GM23338 (cell line): Measurements from ENCODE around the gene ANTXR1. TPM values are rescaled to one million over a fixed set of nuclear protein-coding genes. Genes with fewer than 3 reads are reported as not detected.

Experiments
- ATAC-seq: fragments of 200-7000 bp; cut with Tn5 transposase; 3 replicates; pipeline ENCODE4 v1.9.1; 2020
- DNase-seq: peaks from one replicate; pipeline ENCODE4 v3.0.0-alpha.2; 2015; ENCODE audit warnings: low spot score
- H2AFZ ChIP-seq: fragments of 200-600 bp; sonication (generic); 2 replicates; pipeline ENCODE4 v1.8.0; 2016; ENCODE audit warnings: antibody characterized with exemption, mild to moderate bottlenecking, moderate library complexity
- H3F3A ChIP-seq: fragments of 200-600 bp; sonication (generic); replicated peaks from 2 replicates; pipeline ENCODE4 v1.8.0; 2017; ENCODE audit warnings: antibody characterized with exemption, mixed run types, low read depth
- H3K27ac ChIP-seq: fragments of 200-600 bp; sonication (generic); 2 replicates; pipeline ENCODE4 v1.6.1; 2016; ENCODE audit warnings: low read depth
- H3K27me3 ChIP-seq: fragments of 200-600 bp; sonication (generic); 2 replicates; pipeline ENCODE4 v1.8.0; 2016; ENCODE audit warnings: mild to moderate bottlenecking, mixed run types, moderate library complexity; ENCODE audit not compliant: insufficient read depth
- H3K36me3 ChIP-seq: fragments of 200-600 bp; sonication (generic); 2 replicates; pipeline ENCODE4 v1.8.0; 2016; ENCODE audit warnings: mild to moderate bottlenecking; ENCODE audit not compliant: insufficient read depth
- H3K4me1 ChIP-seq: fragments of 200-600 bp; sonication (generic); 2 replicates; pipeline ENCODE4 v1.8.0; 2016; ENCODE audit warnings: mild to moderate bottlenecking, moderate library complexity; ENCODE audit not compliant: insufficient read depth
- H3K4me2 ChIP-seq: fragments of 200-600 bp; sonication (generic); 2 replicates; pipeline ENCODE4 v1.7.1; 2017; ENCODE audit warnings: mixed run types
- H3K4me3 ChIP-seq: fragments of 200-600 bp; sonication (generic); 2 replicates; pipeline ENCODE4 v1.6.1; 2016; ENCODE audit warnings: mixed run types
- H3K79me2 ChIP-seq: fragments of 200-600 bp; sonication (generic); replicated peaks from 2 replicates; pipeline ENCODE4 v1.8.0; 2017; ENCODE audit warnings: mild to moderate bottlenecking; ENCODE audit not compliant: insufficient read depth
- H3K9me2 ChIP-seq: fragments of 200-600 bp; sonication (generic); 2 replicates; pipeline ENCODE4 v1.8.0; 2017; ENCODE audit not compliant: insufficient read depth
- H4K20me1 ChIP-seq: fragments of 200-600 bp; sonication (generic); replicated peaks from 2 replicates; pipeline ENCODE4 v1.8.0; 2017; ENCODE audit warnings: mild to moderate bottlenecking; ENCODE audit not compliant: insufficient read depth
- H3K27ac Mint-ChIP-seq: 2 replicates; pipeline ENCODE4 v1.8.0; 2020; ENCODE audit warnings: inconsistent platforms, mild to moderate bottlenecking, moderate library complexity, mixed read lengths
- H3K27me3 Mint-ChIP-seq: 3 replicates; pipeline ENCODE4 v1.8.0; 2022; ENCODE audit warnings: low read depth, mild to moderate bottlenecking, moderate library complexity, mixed read lengths, inconsistent platforms; ENCODE audit not compliant: insufficient read depth, poor library complexity
- H3K36me3 Mint-ChIP-seq: 3 replicates; pipeline ENCODE4 v1.8.0; 2021; ENCODE audit warnings: low read depth, mild to moderate bottlenecking, inconsistent platforms, moderate library complexity, mixed read lengths
- H3K4me1 Mint-ChIP-seq: 3 replicates; pipeline ENCODE4 v1.8.0; 2020; ENCODE audit warnings: mild to moderate bottlenecking, inconsistent platforms, mixed read lengths
- H3K4me3 Mint-ChIP-seq: 3 replicates; pipeline ENCODE4 v1.8.0; 2021; ENCODE audit warnings: moderate library complexity, mild to moderate bottlenecking, inconsistent platforms, mixed read lengths
- H3K9me3 Mint-ChIP-seq: 3 replicates; pipeline ENCODE4 v1.8.0; 2020; ENCODE audit warnings: moderate library complexity, mild to moderate bottlenecking, inconsistent platforms, mixed read lengths
- CREB1 ChIP-seq: fragments of 250-450 bp; sonication (Bioruptor Pico); IDR thresholded peaks from 2 replicates; pipeline ENCODE4 v1.5.0; 2020; ENCODE audit warnings: low read depth, mild to moderate bottlenecking, moderate library complexity
- EZH2 ChIP-seq: fragments of 200-600 bp; sonication (generic); IDR thresholded peaks from one replicate; pipeline ENCODE4 v1.8.0; 2017; ENCODE audit warnings: antibody characterized with exemption, mild to moderate bottlenecking, low read depth; ENCODE audit not compliant: unreplicated experiment
- EZH2phosphoT487 ChIP-seq: fragments of 200-600 bp; sonication (generic); IDR thresholded peaks from one replicate; pipeline ENCODE4 v1.8.1; 2018; ENCODE audit warnings: antibody characterized with exemption; ENCODE audit not compliant: unreplicated experiment
- NANOG ChIP-seq: IDR thresholded peaks from 2 replicates; pipeline ENCODE4 v1.6.1; 2016; ENCODE audit warnings: antibody characterized with exemption, borderline replicate concordance
- STAT1 ChIP-seq: IDR thresholded peaks from one replicate; pipeline ENCODE4 v1.6.1; 2016; ENCODE audit warnings: antibody characterized with exemption; ENCODE audit not compliant: unreplicated experiment
- ZNF114 ChIP-seq: fragments of 250-450 bp; sonication (Bioruptor Pico); IDR thresholded peaks from 2 replicates; pipeline ENCODE4 v1.5.0; 2020; ENCODE audit warnings: mild to moderate bottlenecking, moderate library complexity
- ZNF331 ChIP-seq: fragments of 250-450 bp; sonication (Bioruptor Pico); IDR thresholded peaks from 2 replicates; pipeline ENCODE4 v1.5.0; 2020; ENCODE audit warnings: low read depth, mild to moderate bottlenecking, moderate library complexity
- polyA plus RNA-seq: library from polyadenylated mRNA; unstranded; fragments of >200 nt; fragmentation: Nextera tagmentation; extraction: Ambion mirVana; gene quantifications from 2 replicates; pipeline ENCODE4 v1.2.1, GENCODE V29; 2016
- total RNA-seq: library from RNA; depleted of rRNA; stranded (reverse); fragments of >200 nt; shearing (Covaris generic); gene quantifications from 2 replicates; pipeline ENCODE4 v1.2.3, GENCODE V29; 2014
- TF ChIP-seq, protein P1 (sequence below): IDR thresholded peaks from 2 replicates; pipeline ENCODE4 v1.6.1; 2016; ENCODE audit warnings: antibody characterized with exemption
- TF ChIP-seq, protein P2 (sequence below): fragments of 250-450 bp; sonication (Bioruptor Pico); IDR thresholded peaks from 2 replicates; pipeline ENCODE4 v1.5.0; 2020; ENCODE audit warnings: mild to moderate bottlenecking, moderate library complexity
- TF ChIP-seq, protein P3 (sequence below): IDR thresholded peaks from one replicate; pipeline ENCODE4 v1.6.1; 2018; ENCODE audit warnings: antibody characterized with exemption; ENCODE audit not compliant: unreplicated experiment

ANTXR1 gene
- total and polyA plus RNA-seq, 2 experiments from 2014 or later, result 16.1 to 23.1 TPM

DNA sequence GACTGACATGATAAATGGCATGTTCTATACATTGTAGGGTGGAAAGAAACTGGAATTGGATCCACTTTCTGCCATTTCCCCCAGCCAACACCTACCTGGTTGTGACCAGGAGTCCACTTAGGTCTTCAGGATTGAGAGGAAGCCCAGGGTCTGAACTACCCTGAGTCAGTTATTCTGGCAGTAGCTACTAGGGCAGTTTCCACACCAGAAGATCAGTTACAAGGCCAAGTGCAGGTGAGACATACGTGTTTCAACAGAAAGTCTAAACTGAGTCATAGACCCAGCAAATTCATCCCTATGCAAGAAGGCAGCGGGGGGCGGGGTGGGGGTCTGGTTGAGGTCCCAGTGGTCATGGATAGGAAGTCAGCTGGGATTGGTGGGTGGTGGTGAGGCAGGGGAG, 21.9 kb downstream of the ANTXR1 start (continued):
- TF ChIP-seq, protein P1, sequence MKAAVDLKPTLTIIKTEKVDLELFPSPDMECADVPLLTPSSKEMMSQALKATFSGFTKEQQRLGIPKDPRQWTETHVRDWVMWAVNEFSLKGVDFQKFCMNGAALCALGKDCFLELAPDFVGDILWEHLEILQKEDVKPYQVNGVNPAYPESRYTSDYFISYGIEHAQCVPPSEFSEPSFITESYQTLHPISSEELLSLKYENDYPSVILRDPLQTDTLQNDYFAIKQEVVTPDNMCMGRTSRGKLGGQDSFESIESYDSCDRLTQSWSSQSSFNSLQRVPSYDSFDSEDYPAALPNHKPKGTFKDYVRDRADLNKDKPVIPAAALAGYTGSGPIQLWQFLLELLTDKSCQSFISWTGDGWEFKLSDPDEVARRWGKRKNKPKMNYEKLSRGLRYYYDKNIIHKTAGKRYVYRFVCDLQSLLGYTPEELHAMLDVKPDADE, result no peak
- TF ChIP-seq CREB1 (CRISPR knock-in tag) (no peak), EZH2 (no peak), STAT1 (no peak), ZNF114 (CRISPR knock-in tag) (no peak)
- TF ChIP-seq, protein P2, sequence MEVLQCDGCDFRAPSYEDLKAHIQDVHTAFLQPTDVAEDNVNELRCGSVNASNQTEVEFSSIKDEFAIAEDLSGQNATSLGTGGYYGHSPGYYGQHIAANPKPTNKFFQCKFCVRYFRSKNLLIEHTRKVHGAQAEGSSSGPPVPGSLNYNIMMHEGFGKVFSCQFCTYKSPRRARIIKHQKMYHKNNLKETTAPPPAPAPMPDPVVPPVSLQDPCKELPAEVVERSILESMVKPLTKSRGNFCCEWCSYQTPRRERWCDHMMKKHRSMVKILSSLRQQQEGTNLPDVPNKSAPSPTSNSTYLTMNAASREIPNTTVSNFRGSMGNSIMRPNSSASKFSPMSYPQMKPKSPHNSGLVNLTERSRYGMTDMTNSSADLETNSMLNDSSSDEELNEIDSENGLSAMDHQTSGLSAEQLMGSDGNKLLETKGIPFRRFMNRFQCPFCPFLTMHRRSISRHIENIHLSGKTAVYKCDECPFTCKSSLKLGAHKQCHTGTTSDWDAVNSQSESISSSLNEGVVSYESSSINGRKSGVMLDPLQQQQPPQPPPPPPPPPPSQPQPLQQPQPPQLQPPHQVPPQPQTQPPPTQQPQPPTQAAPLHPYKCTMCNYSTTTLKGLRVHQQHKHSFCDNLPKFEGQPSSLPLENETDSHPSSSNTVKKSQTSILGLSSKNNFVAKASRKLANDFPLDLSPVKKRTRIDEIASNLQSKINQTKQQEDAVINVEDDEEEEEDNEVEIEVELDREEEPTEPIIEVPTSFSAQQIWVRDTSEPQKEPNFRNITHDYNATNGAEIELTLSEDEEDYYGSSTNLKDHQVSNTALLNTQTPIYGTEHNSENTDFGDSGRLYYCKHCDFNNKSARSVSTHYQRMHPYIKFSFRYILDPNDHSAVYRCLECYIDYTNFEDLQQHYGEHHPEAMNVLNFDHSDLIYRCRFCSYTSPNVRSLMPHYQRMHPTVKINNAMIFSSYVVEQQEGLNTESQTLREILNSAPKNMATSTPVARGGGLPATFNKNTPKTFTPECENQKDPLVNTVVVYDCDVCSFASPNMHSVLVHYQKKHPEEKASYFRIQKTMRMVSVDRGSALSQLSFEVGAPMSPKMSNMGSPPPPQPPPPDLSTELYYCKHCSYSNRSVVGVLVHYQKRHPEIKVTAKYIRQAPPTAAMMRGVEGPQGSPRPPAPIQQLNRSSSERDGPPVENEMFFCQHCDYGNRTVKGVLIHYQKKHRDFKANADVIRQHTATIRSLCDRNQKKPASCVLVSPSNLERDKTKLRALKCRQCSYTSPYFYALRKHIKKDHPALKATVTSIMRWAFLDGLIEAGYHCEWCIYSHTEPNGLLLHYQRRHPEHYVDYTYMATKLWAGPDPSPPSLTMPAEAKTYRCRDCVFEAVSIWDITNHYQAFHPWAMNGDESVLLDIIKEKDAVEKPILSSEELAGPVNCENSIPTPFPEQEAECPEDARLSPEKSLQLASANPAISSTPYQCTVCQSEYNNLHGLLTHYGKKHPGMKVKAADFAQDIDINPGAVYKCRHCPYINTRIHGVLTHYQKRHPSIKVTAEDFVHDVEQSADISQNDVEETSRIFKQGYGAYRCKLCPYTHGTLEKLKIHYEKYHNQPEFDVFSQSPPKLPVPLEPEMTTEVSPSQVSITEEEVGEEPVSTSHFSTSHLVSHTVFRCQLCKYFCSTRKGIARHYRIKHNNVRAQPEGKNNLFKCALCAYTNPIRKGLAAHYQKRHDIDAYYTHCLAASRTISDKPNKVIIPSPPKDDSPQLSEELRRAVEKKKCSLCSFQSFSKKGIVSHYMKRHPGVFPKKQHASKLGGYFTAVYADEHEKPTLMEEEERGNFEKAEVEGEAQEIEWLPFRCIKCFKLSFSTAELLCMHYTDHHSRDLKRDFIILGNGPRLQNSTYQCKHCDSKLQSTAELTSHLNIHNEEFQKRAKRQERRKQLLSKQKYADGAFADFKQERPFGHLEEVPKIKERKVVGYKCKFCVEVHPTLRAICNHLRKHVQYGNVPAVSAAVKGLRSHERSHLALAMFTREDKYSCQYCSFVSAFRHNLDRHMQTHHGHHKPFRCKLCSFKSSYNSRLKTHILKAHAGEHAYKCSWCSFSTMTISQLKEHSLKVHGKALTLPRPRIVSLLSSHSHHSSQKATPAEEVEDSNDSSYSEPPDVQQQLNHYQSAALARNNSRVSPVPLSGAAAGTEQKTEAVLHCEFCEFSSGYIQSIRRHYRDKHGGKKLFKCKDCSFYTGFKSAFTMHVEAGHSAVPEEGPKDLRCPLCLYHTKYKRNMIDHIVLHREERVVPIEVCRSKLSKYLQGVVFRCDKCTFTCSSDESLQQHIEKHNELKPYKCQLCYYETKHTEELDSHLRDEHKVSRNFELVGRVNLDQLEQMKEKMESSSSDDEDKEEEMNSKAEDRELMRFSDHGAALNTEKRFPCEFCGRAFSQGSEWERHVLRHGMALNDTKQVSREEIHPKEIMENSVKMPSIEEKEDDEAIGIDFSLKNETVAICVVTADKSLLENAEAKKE (CRISPR knock-in tag), result no peak

DNA sequence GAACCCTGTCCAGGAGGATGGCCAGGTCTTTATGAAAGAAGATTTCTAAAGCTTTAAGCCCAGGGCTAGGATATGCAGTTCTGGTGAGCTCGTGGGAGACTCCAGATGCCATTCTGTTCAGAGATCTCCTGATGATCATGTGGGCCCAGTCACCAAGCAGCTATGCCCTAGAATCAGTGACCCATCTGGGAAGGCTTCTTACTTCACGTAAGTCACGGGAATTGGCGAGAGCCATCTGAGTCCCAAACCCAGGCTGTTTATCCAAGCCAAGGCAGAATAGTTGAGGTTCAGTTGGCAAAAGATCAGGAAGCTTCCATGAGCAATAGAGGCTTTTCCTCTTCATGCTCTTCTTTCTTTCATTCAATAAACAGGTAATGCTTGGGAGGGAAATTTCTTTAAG, 23.9 kb downstream of the ANTXR1 start:
- H3F3A ChIP-seq, result no peaks in the 10 kb centered on the region
- no peak for ATAC-seq
- H3K27ac Mint-ChIP-seq, result no peak overlapping the region
- H3K27ac ChIP-seq, result no peak overlapping the region
- no peaks in the 10 kb centered on the region for H3K9me3 Mint-ChIP-seq
- H3K4me3 ChIP-seq, result no peak overlapping the region
- H3K4me1 Mint-ChIP-seq, result peaks cover 14% of the 10 kb centered on the region
- H4K20me1 ChIP-seq, result peaks cover 4% of the 10 kb centered on the region
- peaks cover 20% of the 10 kb centered on the region for H3K4me1 ChIP-seq
- H2AFZ ChIP-seq, result no peak overlapping the region
- no peak overlapping the region for H3K4me2 ChIP-seq
- DNase-seq, result no peak
- no peak overlapping the region for H3K4me3 Mint-ChIP-seq
- no peaks in the 10 kb centered on the region; the same call in 1 of the 2 replicates for H3K9me2 ChIP-seq
- no peaks in the 10 kb centered on the region for H3K36me3 ChIP-seq
- peaks cover 2% of the 10 kb centered on the region for H3K27me3 Mint-ChIP-seq
- no peaks in the 10 kb centered on the region for H3K27me3 ChIP-seq
- H3K36me3 Mint-ChIP-seq, result no peaks in the 10 kb centered on the region; the same call in 2 of the 3 replicates
- peaks cover 26% of the 10 kb centered on the region for H3K79me2 ChIP-seq
- TF ChIP-seq CREB1 (CRISPR knock-in tag) (no peak), EZH2 (no peak), EZH2phosphoT487 (no peak), NANOG (no peak), ZNF331 (CRISPR knock-in tag) (no peak)
- TF ChIP-seq, protein P3, sequence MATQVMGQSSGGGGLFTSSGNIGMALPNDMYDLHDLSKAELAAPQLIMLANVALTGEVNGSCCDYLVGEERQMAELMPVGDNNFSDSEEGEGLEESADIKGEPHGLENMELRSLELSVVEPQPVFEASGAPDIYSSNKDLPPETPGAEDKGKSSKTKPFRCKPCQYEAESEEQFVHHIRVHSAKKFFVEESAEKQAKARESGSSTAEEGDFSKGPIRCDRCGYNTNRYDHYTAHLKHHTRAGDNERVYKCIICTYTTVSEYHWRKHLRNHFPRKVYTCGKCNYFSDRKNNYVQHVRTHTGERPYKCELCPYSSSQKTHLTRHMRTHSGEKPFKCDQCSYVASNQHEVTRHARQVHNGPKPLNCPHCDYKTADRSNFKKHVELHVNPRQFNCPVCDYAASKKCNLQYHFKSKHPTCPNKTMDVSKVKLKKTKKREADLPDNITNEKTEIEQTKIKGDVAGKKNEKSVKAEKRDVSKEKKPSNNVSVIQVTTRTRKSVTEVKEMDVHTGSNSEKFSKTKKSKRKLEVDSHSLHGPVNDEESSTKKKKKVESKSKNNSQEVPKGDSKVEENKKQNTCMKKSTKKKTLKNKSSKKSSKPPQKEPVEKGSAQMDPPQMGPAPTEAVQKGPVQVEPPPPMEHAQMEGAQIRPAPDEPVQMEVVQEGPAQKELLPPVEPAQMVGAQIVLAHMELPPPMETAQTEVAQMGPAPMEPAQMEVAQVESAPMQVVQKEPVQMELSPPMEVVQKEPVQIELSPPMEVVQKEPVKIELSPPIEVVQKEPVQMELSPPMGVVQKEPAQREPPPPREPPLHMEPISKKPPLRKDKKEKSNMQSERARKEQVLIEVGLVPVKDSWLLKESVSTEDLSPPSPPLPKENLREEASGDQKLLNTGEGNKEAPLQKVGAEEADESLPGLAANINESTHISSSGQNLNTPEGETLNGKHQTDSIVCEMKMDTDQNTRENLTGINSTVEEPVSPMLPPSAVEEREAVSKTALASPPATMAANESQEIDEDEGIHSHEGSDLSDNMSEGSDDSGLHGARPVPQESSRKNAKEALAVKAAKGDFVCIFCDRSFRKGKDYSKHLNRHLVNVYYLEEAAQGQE, result no peak
